NCI-H1436 (cell line): ENCODE measurements around the gene ATP6V1G1.

Experiments
- DNase-seq: peaks from one replicate; lab custom pipeline; 2025; lab: John Stamatoyannopoulos, UW

Gene ATP6V1G1

DNA sequence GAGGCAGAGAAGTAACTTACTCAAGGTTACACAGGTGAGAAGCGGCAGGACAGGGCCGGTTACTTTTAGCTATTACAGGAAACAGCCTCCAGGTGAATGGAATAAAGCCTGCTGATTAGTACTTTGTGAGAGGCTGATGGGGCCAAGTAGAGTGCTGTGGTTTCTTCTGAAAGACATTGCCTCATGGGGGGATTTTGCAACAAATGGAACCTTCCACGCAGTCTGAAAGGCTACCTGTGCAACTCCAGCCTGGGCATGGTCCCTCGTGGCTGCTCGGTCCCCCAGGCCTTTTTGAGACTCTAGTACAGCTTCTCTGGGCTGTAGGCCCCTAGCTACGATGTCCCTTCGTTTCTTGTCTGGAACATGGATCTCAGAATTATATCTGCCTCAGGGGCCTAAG, 25.5 kb downstream of the ATP6V1G1 start:
- DNase-seq: no peak

DNA sequence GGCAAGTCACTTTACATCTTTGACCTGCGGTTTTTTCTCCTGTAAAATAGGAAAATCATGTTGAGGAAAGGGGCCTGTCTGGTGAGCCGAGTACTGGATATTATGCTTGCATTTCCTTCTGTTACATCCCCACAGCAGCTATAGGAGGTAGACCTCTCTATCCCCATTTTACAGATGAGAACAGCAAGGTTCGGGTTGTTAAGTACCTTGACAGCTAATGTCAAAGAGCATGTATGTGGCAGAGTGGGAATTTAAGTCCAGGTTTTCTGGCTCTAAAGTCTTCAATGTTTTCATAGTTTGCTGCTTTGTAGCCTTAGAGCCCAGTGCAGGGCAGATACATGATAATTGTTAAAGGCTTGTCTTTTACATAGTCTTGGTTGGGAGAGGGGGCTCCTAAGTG, 26.4 kb downstream of the ATP6V1G1 start:
- no peak for DNase-seq

DNA sequence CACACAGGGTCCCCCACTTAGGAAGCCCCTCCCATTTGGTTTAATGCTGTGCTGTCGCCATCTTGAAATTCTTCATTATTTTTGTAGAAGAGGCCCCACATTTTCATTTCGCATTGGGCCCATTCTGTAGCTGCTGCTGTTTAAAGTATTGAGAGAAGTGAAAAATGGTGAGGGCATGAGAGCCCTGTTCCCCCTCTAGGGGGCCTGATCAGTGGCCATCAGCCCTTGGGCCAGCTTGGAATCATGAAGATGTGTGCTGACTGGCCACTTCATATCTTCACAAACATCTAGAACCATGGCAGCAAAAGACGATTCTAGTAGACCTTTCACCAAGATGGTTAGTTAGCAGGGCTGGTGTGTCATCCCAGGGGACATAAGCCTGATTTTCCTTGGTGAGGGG, 26.8 kb downstream of the ATP6V1G1 start:
- DNase-seq: no peak

DNA sequence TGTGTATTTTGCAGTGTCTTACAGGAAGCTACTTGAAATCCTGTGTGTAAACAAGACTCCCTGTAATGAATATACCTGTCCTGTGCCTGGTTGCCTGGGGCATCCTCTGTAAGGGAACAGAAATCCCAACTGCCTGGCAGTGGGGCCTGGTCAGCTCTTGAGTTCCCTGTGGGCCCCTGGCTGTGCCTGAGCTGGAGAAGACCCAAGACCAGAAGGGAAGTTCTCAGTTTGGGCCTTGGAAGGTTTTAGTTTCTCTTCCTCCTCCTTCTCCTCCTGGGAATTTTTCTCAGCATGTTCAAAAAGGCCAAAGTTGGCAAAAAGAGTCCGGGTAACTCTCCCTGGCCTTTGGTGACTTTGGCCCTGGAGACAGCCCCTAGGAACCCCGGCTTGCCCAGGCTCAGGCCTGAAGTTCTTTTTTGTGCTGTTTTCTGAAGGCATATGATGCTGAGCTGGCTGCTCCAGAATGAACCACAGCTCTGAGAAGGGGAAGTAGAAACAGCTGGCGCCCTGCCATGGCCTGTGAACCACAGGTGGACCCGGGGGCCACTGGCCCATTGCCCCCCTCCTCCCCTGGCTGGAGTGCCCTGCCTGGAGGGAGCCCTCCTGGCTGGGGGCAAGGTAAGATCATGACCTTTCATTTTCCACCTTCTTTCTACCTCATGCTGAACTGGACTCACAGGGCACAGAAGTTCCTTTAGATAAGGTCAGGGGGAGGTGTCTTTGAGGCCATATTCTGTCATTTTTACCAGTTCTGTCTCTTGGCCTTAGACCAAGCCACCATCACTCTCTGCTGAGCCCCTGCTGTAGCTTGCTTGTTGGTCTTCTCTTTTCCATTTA, 29.3 kb downstream of the ATP6V1G1 start:
- DNase-seq: no peak

DNA sequence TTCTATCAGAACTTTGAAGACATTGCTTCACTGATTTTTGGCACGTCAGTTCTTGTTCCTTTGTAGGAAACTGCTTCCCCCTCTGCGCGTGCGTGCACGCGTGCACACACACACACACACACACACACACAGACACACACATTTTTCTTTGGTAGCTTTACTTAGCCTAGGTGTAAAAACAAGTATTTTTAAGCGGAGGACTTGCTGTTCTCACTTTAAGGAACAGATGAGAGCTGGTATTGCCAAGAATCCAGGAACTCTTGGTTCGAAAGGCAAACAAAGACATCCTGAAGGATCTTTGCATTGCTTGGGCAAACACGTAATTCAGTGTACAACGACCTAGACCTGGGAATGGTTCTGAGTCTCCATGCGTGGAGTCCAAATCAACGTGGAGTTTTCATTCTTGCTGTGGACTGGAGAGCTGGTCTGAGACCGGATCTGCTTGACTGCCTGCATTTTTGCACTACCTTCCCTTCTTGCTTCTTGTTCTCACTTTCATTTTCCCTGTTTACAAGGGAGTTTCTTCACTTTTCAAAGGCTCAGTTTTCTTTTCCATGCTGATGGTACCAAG, 31.7 kb downstream of the ATP6V1G1 start:
- no peak for DNase-seq

DNA sequence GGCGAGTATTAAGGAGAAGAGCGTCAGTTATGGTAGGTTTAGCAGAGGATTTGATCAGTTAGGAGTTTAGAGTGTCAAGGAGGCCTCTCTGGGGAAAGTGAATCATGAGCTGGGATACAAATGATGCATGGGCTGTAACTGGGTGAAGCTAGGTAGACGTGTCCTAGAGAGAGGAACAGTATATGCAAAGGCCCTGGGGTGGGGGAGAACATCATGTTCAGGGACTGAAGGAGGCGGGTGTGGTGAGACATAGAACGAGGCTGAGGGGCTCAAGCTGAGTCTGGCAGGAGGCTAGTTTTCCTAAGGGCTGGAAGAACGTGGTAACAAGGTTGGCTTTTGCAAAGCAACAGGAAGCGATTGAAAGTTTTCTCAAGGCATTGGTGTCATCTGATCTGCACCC, 34.0 kb downstream of the ATP6V1G1 start:
- DNase-seq: no peak

DNA sequence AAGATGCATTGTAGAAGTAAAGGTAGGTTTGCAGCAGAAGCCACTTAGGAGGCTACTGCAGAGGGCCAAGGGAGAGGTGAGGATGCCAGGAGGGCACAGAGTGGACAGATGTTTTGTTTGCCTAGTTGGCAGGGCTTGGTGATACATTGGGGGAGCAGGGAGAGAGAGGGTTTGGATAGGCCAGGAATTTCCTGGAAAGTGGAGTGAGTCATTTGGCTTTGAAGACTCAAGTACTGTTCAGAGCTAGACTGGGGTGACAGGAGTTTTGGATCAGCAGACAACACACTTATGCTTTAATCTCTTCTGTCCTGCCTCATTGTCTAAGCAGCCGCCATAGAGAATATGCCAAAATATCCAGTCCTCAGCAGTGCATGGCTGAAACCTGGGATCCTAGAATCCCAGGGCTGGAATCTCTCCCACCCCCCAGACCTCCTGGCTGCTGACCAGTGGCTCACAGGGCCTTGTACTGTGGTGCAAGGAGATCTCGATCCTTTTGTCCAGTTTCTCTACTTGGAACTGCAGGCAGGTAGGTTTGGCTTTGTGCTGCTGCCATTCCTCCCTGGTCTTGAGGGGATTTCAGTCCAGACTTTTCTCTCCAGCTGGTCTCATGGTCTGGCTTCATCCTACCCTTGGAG, 34.5 kb downstream of the ATP6V1G1 start:
- no peak for DNase-seq

DNA sequence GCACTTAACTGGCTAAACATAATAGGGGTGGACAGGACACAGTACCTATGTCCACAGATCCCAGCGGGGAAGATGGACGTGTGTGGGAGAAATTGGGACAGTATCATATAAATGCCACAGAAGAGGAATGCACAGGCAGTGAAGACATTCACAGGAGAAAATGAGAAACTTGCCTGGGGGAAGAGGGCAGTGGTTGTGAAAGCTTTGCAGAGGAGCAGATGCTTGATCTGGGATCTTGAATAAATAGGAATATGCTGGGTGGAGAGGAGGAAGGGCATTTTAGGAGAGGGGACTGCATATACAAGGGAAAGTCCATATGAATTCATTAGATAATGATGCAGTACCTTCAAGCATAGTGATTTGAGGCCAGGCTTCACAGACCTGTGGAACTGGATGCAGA, 37.1 kb downstream of the ATP6V1G1 start:
- DNase-seq: no peak

DNA sequence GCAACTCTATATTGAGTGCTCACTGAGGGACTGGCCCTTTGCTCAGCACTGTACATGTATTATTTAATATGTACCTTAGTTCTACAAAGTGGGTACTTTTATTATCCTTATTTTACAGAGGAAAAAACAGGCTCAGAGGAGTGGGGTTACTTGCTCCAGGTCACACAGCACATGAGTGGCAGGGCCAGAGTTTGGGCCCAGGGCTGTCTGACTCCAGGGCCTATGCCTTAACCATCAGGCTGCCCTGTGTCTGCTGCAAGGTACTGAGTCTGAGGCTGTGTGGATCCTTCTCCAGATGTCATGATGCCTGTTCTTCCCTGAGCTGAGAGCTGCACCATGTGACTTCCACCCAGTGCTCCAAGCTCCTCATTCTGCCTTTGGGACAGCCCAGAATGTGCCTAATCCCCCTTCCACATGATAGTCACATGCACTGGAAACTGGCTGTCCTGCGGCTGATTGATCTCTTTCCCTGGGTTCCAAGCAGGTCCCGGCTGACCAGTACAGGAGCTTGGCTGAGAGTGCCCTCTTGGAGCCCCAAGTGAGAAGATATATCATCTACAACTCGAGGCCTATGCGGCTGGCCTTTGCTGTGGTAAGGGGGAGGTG, 38.9 kb downstream of the ATP6V1G1 start:
- no peak for DNase-seq

DNA sequence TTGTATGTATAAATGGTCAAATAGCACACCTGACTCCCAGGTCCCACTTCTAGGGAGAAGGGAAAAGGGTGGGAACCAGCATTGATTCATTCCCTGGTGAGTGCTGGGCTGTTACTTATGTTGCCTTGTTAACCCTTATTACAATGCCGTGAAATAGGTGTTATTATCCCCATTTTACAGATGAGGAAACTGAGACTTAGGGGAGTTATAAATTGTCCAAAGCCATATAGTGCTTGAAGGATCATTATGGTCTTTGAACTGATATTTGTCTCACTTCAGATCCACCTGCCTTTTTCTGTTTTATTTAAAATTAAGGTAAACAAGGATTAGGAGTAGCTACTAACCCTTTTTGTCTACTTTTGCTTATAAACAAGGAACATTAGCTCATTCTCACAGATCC, 40.0 kb downstream of the ATP6V1G1 start:
- no peak for DNase-seq

DNA sequence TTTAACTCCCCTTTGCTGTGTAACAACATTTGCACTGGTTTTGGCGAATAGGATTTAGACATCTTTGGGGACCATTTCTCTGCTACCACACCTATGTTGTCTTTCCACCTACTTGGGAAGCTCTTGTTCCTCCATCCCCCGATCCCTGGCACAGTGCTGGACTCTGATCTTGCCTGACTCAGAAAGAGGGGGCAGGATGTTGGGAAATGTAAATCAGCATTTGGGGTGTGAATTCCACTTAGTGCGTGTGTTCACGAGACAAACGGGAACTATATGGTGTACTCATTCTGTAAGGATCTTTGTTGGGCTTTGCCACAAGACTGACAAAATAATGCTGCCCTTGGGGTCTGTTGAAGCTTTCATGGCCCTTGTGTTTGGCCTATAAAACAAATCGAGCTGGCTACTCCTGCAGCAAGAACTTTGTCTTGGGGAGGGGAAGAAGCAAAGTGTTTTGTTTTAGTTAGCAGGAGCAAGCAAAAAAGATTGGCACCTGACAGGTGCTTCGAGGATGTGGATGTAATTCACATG, 42.1 kb downstream of the ATP6V1G1 start:
- no peak for DNase-seq

DNA sequence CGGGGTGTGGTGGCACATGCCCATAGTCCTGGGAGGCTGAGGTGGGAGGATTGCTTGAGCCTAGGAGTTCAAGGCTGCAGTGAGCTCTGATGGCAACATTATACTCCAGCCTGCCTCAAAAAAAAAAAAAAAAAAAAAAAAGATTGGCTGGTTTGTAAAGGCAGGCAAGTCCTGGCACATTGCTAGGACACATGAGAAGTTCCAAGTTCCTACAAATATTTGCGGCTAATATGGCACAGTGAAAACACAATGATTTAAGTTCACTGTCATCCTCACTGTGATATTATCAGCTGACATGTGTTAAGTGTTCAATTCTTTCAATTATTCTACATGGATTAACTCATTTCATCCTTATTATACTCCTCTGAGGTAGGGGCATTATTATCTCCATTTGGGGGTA, 43.6 kb downstream of the ATP6V1G1 start:
- no peak for DNase-seq

DNA sequence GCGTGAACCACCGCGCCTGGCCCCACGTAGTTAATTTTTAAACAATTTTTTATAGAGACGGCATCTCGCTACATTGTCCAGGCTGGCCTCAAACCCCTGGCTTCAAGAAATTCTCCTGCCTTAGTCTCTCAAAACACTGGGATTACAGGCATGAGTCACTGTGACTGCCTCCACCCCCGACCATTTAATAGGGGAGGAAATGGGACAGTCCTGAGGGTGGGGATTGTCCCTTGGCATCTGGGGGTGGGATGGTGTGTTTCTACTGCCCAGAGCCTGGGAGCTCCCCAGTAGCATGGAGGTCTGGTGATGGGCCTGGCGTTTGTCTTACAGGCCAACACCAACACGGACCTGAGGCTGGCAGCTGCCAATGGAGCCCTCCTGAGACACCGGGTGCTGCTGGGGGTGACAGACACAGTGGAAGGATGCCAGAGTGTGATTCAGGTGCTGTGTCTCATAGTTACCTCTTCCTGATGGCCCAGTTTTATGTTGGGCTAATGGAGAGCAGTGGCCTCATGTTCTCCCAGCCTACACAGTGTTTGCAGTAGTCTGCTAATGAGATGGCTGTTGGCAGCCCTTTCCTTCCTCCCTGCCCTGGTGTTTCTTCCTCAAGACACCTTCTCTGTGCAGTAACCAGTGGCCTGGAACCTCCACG, 46.0 kb downstream of the ATP6V1G1 start:
- no peak for DNase-seq

DNA sequence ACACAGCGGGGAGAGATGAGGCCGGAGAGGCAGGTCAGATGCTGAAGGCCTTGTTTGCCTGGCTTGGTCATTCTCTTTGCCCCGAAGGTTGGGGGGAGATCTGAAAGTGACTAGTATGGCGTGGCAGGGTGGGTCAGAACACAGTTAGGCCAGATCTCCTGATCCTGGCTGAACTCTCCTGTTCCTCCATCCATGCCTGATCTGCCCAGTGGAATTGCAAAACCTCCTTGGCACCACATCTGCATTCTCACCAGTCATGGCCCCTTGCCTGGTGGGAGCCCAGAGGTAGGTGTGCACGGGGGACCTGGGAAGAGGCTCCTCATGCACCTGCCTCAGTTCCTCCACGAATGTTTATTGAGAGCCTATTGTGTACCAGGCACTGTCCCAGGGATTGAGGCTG, 46.8 kb downstream of the ATP6V1G1 start:
- DNase-seq: no peak

DNA sequence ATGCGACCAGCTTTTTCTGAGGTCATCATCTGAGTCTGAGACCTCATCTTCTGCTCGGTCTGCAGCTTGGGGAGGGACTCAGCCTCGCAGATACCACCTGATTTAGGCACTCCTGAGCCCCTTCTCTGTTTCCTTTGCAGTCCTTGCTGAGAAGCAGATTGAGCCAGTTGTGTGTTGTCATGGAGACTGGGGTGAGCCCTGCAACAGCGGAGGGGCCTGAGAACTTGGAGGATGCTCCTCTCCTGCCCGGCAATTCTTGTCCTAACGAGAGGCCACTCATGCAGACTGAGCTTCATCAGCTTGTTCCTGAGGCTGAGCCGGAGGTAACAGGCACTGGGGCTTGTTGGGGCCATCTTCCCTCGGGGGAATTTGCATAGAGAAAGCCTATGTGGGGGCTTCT, 50.8 kb downstream of the ATP6V1G1 start:
- no peak for DNase-seq

DNA sequence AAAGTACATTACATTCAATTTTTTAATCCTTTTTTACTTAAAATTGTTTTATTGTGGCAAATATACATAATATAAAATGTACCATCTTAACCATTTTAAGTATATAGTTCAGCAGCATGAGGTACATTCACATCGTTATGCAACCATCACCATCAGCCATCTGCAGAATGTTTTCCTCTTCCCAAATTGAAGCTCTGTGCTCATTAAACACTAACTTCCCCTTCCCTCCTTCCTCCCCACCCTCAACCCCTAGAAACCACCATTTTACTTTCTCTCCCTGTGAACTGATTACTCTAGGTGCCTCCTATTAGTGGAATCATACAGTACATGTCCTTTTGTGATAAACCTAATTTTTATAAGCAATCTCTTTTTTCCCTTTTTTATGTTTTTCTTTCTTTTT, 54.4 kb downstream of the ATP6V1G1 start:
- no peak for DNase-seq

DNA sequence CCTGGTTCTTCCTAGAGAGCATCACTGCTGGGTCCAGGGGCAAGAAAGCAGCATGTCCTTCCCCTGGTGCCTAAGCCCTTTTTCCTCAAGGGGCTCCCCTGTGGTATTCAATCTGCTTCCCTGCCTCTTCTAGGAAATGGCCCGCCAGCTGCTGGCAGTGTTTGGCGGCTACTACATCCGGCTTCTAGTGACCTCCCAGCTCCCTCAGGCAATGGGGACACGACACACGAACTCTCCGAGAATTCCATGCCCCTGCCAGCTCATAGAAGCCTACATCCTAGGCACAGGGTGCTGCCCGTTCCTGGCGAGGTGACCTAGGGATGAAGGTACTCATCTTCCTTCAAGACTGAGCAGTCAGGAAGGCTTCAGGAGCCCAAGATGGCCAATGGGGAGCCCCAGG, 55.4 kb downstream of the ATP6V1G1 start:
- no peak for DNase-seq

DNA sequence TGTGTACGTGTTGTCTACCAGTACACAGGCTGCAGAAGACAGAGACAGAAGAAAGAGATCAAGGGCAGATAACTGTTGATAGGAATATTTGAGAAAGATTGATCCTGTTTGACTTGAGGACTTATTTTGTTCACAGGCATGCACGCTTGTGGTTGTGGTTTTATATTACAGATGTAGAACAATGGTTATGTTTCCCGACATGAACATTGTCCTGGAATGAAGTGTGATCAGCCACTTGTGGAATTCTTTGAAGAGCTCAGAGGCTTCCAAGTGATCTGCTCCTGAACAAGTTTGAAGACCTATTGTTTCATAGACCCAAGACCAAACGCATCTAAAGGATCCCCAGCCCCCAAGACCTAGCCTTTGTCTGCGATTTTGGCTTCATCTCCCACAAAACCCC, 56.3 kb downstream of the ATP6V1G1 start:
- DNase-seq: no peak
